ENCODE data around the gene FKBP5. TPM values are rescaled to one million over a fixed set of nuclear protein-coding genes. Genes with fewer than 3 reads are reported as not detected.

FKBP5 gene
- total RNA-seq, 1 experiment from 2014 or later: 20.1 TPM

DNA sequence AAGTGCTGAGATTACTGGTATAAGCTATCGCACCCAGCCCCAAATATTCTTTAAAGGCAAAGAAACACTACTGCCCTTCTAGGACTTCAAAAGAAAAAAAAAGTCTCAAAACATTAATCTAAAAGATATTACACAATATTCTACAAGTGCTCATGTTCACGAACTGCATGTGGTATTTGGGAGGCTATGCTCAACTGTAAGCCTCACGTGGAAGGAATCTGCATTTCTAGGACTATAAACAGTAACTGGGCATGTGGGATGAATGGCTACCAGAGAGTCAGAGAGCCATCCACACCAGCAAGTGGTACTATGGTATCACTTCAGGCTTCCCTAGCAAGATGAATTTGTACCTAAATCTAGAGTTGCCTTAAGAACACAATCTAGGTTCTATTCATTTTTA, 50.0 kb downstream of the FKBP5 start:
- Mint-ChIP-seq H3K4me1 (ENCODE audit: low read depth, unreplicated experiment) (no peaks in the 10 kb centered on the region), H3K27ac (ENCODE audit: unreplicated experiment) (no peak overlapping the region), H3K9me3 (ENCODE audit: unreplicated experiment) (no peaks in the 10 kb centered on the region), H3K4me3 (ENCODE audit: unreplicated experiment) (no peak overlapping the region), H3K27me3 (ENCODE audit: insufficient read depth, unreplicated experiment) (no peaks in the 10 kb centered on the region), H3K36me3 (ENCODE audit: insufficient read depth, unreplicated experiment) (peaks cover 4% of the 10 kb centered on the region)
- Histone ChIP-seq H3K4me3 (ENCODE audit: low read depth, low read length) (no peak overlapping the region), H3K9me3 (no peaks in the 10 kb centered on the region), H3K36me3 (ENCODE audit: control insufficient read depth, insufficient read depth, low read length) (no peaks in the 10 kb centered on the region), H3K27me3 (replicated peaks; ENCODE audit: control insufficient read depth, insufficient read depth, low read length) (no peaks in the 10 kb centered on the region), H3K4me1 (no peaks in the 10 kb centered on the region)
- no TSS peak for BruUV-seq (replicated peaks)
- TF ChIP-seq, protein P1, sequence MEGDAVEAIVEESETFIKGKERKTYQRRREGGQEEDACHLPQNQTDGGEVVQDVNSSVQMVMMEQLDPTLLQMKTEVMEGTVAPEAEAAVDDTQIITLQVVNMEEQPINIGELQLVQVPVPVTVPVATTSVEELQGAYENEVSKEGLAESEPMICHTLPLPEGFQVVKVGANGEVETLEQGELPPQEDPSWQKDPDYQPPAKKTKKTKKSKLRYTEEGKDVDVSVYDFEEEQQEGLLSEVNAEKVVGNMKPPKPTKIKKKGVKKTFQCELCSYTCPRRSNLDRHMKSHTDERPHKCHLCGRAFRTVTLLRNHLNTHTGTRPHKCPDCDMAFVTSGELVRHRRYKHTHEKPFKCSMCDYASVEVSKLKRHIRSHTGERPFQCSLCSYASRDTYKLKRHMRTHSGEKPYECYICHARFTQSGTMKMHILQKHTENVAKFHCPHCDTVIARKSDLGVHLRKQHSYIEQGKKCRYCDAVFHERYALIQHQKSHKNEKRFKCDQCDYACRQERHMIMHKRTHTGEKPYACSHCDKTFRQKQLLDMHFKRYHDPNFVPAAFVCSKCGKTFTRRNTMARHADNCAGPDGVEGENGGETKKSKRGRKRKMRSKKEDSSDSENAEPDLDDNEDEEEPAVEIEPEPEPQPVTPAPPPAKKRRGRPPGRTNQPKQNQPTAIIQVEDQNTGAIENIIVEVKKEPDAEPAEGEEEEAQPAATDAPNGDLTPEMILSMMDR (IDR thresholded peaks at IDR 0.05; ENCODE audit: insufficient read depth in 1 of 2, low read depth in 1 of 2, low read length in 1 of 2, severe bottlenecking in 1 of 2, unreplicated experiment in 1 of 2): no peak
- POLR2A ChIA-PET: no interaction called here
- no peak for DNase-seq
- CTCF ChIA-PET: no interaction called here
- intact Hi-C loops (cut with micrococcal nuclease; ENCODE audit: unreplicated experiment): no loop called here

DNA sequence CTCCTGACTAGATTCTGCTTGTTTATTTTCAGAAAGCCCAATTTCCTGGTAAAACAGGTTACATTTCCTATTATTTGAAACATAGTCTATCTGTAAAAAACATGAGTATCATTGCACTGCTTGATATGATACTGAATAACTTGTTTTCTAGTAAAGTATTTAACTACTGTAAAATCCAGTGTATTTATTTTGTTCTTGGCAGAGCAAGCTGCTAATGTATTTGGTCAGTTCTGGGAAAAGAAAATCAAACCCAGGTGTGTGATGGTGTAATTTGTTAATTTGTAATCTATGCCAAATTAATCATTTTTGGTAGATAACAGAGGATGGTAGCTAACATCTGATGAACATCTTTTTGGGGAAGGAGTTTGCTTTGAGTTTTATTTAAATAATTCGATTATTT, 50.8 kb downstream of the FKBP5 start:
- no peak overlapping the region for H3K4me3 ChIP-seq (ENCODE audit: low read depth, low read length)
- CTCF ChIA-PET: no interaction called here
- DNase-seq: no peak
- H3K4me1 ChIP-seq: no peaks in the 10 kb centered on the region
- no peak overlapping the region for H3K4me3 Mint-ChIP-seq (ENCODE audit: unreplicated experiment)
- POLR2A ChIA-PET: no interaction called here
- no peaks in the 10 kb centered on the region for H3K9me3 ChIP-seq
- H3K9me3 Mint-ChIP-seq (ENCODE audit: unreplicated experiment): no peaks in the 10 kb centered on the region
- H3K27me3 ChIP-seq (replicated peaks; ENCODE audit: control insufficient read depth, insufficient read depth, low read length): no peaks in the 10 kb centered on the region
- H3K36me3 Mint-ChIP-seq (ENCODE audit: insufficient read depth, unreplicated experiment): peaks cover 4% of the 10 kb centered on the region
- H3K27ac Mint-ChIP-seq (ENCODE audit: unreplicated experiment): no peak overlapping the region
- no TSS peak for BruUV-seq (replicated peaks)
- H3K4me1 Mint-ChIP-seq (ENCODE audit: low read depth, unreplicated experiment): no peaks in the 10 kb centered on the region
- intact Hi-C loops (cut with micrococcal nuclease; ENCODE audit: unreplicated experiment): no loop called here
- no peaks in the 10 kb centered on the region for H3K36me3 ChIP-seq (ENCODE audit: control insufficient read depth, insufficient read depth, low read length)
- TF ChIP-seq, protein P1 (IDR thresholded peaks at IDR 0.05; ENCODE audit: insufficient read depth in 1 of 2, low read depth in 1 of 2, low read length in 1 of 2, severe bottlenecking in 1 of 2, unreplicated experiment in 1 of 2): no peak
- H3K27me3 Mint-ChIP-seq (ENCODE audit: insufficient read depth, unreplicated experiment): no peaks in the 10 kb centered on the region

DNA sequence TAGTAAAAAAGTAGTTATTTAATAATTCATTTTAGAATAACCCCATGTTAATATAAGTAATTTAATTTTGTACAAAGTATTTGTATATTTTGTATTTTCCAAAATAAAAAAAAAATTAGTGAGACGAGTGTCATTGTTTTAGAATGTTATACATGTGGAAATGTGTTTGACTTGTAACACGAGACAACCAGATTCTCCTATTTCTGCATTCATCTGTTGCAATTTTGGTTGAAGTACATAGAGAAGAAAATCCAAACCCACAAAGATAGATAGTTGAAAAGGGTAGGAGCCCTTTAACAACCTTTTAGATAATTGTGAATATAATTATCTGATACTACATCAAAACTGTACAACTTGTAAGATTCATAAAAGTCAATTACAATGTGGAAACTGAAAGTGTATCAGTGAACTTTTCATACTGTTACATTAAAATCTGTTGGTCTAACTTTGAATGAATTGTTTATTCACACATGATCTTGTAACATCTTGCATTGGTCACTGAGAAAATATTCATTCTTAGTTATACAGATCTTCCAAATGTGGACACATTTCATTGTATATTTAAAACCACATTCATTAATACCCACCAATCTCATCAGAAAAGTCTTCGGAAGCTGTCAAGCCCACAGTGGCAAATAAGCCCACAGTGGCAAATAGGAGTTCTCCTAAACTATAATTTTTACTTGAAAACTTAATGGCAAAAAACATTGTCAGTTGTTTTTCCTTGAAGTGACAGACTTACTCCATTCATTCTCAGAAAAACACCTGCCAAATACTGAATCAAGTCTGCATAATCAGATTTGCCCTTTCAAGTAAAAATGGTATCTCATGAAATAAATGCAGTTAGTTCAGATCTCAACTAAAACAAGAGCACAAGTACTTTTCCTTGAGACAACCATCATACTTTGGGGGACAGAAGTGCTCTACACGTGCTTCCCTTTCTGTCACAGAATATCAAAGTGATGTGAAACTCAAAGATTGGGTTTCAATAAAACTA, 52.8 kb downstream of the FKBP5 start:
- Mint-ChIP-seq H3K4me3 (ENCODE audit: unreplicated experiment) (no peak overlapping the region), H3K27me3 (ENCODE audit: insufficient read depth, unreplicated experiment) (no peaks in the 10 kb centered on the region), H3K36me3 (ENCODE audit: insufficient read depth, unreplicated experiment) (peaks cover 4% of the 10 kb centered on the region), H3K27ac (ENCODE audit: unreplicated experiment) (no peak overlapping the region), H3K9me3 (ENCODE audit: unreplicated experiment) (no peaks in the 10 kb centered on the region), H3K4me1 (ENCODE audit: low read depth, unreplicated experiment) (no peaks in the 10 kb centered on the region)
- Histone ChIP-seq H3K4me3 (ENCODE audit: low read depth, low read length) (no peak overlapping the region), H3K9me3 (no peaks in the 10 kb centered on the region), H3K36me3 (ENCODE audit: control insufficient read depth, insufficient read depth, low read length) (no peaks in the 10 kb centered on the region), H3K27me3 (replicated peaks; ENCODE audit: control insufficient read depth, insufficient read depth, low read length) (no peaks in the 10 kb centered on the region), H3K4me1 (no peaks in the 10 kb centered on the region)
- ChIA-PET POLR2A (no interaction called here), CTCF (no interaction called here)
- TF ChIP-seq, protein P1 (IDR thresholded peaks at IDR 0.05; ENCODE audit: insufficient read depth in 1 of 2, low read depth in 1 of 2, low read length in 1 of 2, severe bottlenecking in 1 of 2, unreplicated experiment in 1 of 2): no peak
- BruUV-seq (replicated peaks): no TSS peak
- no peak for DNase-seq
- intact Hi-C loops (cut with micrococcal nuclease; ENCODE audit: unreplicated experiment): no loop called here
